Neural crest cell (in vitro differentiated cells): ENCODE data around the gene PRR29. TPM values are rescaled to one million over a fixed set of nuclear protein-coding genes. Genes with fewer than 3 reads are reported as not detected.
A peak's percentile ranks its signal among the peaks of the same experiment; 100 is the strongest.
"Not testable (repeated sequence)": the region's sequence is repeated elsewhere in the genome, so short reads cannot be mapped to it uniquely, and the experiment has no call there.

Experiments
- DNase-seq: peaks from one replicate; pipeline ENCODE4 v3.0.0; 2021; ENCODE audit warnings: low read depth, mixed read lengths, low spot score
- H3K27ac Mint-ChIP-seq: one replicate; pipeline ENCODE4 v1.8.0; 2021; ENCODE audit warnings: mild to moderate bottlenecking, mixed read lengths; ENCODE audit not compliant: unreplicated experiment
- H3K27me3 Mint-ChIP-seq: 2 replicates; pipeline ENCODE4 v1.8.0; 2021; ENCODE audit warnings: low read depth, mild to moderate bottlenecking, mixed read lengths
- H3K36me3 Mint-ChIP-seq: 2 replicates; pipeline ENCODE4 v1.8.0; 2021; ENCODE audit warnings: low read depth, mild to moderate bottlenecking, mixed read lengths
- H3K4me1 Mint-ChIP-seq: 2 replicates; pipeline ENCODE4 v1.8.0; 2021; ENCODE audit warnings: mixed read lengths
- H3K4me3 Mint-ChIP-seq: one replicate; pipeline ENCODE4 v1.8.0; 2021; ENCODE audit warnings: mild to moderate bottlenecking, mixed read lengths
- H3K9me3 Mint-ChIP-seq: 2 replicates; pipeline ENCODE4 v1.8.0; 2021; ENCODE audit warnings: mixed read lengths
- CTCF ChIP-seq: fragments of 200-600 bp; sonication (generic); conservative IDR thresholded peaks from 2 replicates; pipeline ENCODE4 v1.5.0; 2021; ENCODE audit warnings: antibody characterized with exemption, mild to moderate bottlenecking
- total RNA-seq: library from RNA; stranded (reverse); gene quantifications from 2 replicates; pipeline ENCODE4 v1.2.1, GENCODE V29; 2021

Gene PRR29
- total RNA-seq, 1 donor from 2014 or later, result 0.82 TPM

DNA sequence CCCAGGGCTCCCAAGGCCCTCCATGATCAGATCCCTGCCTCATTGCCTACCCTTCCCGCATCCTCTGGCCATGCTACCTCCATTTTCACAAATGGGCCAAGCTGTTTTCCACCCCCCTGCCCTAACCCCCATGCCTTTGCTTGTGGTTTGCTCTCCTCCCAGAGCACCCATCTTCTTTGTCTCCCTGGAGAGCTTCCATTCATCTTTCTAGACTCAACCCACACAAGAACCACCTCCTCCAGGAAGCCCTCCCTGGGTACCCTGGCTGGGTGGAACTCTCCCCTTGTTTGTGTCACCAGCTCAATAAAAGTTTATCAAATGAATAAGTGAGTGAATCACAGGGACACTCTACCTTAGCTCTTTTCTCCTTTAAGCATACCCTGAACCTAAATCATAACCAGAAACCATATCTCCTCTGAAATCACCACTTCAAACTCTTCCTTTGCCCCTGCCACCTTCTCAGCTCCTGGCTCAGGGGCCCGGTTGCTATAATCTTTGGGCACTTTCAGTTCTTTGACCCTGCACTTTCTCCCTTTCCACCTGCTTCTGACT lies 22.5 kb upstream of the PRR29 start:
- Mint-ChIP-seq H3K36me3 (no peaks in the 10 kb centered on the region), H3K9me3 (no peaks in the 10 kb centered on the region), H3K4me1 (no peaks in the 10 kb centered on the region), H3K4me3 (no peak overlapping the region), H3K27me3 (peaks cover 14% of the 10 kb centered on the region), H3K27ac (no peak overlapping the region)
- DNase-seq, result no peak
- TF ChIP-seq CTCF, result no peak

DNA sequence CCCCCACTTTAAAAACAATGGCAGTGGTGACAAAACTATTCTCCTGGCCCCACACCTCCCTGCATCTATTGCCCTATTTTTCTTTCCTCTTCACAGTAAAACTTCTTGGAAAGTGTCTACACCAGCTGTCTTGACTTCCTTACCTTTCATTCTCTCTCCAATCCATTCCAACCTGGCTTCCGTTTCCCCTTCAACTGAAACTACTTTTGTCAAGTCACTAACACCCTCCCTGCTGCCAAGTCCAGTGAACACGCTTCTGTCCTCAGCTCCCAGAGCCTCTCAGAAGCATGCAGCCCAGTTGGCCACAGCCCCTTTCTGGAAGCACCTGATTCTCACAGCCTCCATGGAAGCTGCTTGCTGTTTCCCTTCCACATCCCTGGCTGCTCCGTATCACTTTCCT lies 21.4 kb upstream of the PRR29 start:
- no peak overlapping the region for H3K27ac Mint-ChIP-seq
- no peaks in the 10 kb centered on the region for H3K36me3 Mint-ChIP-seq

GRCh38 chr17:63978272-63979200 lies 19.6 kb upstream of the PRR29 start:
- no peak for TF ChIP-seq CTCF
- Mint-ChIP-seq H3K27me3 (peaks cover 14% of the 10 kb centered on the region), H3K9me3 (peaks cover 8% of the 10 kb centered on the region), H3K27ac (no peak overlapping the region), H3K36me3 (peaks cover 8% of the 10 kb centered on the region), H3K4me1 (no peaks in the 10 kb centered on the region), H3K4me3 (no peak overlapping the region)
- no peak for DNase-seq

More for the DNA sequence above, 21.4 kb upstream of the PRR29 start:
- no peak for DNase-seq
- no peak for TF ChIP-seq CTCF
- no peaks in the 10 kb centered on the region for H3K4me1 Mint-ChIP-seq
- H3K9me3 Mint-ChIP-seq, result no peaks in the 10 kb centered on the region
- H3K4me3 Mint-ChIP-seq, result no peak overlapping the region
- H3K27me3 Mint-ChIP-seq, result peaks cover 14% of the 10 kb centered on the region

DNA sequence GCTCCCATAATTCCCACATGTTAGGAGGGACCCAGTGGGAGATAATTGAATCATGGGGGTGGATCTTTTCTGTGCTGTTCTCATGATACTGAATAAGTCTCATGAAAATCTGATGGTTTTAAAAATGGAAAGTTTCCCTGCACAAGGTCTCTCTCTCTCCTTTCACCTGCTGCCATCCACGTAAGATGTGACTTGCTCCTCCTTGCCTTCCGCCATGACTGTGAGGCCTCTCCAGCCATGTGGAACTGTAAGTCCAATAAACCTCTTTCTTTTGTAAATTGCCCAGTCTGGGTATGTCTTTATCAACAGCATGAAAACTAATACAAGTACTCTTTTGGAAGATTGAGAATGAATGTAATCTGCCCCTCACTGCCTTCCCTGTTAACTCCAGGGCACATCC lies 15.5 kb upstream of the PRR29 start:
- DNase-seq, H3K4me3 Mint-ChIP-seq, H3K36me3 Mint-ChIP-seq, H3K4me1 Mint-ChIP-seq, H3K27me3 Mint-ChIP-seq, H3K9me3 Mint-ChIP-seq: not testable (repeated sequence)
- H3K27ac Mint-ChIP-seq, result peak overlapping the region; percentile 46

DNA sequence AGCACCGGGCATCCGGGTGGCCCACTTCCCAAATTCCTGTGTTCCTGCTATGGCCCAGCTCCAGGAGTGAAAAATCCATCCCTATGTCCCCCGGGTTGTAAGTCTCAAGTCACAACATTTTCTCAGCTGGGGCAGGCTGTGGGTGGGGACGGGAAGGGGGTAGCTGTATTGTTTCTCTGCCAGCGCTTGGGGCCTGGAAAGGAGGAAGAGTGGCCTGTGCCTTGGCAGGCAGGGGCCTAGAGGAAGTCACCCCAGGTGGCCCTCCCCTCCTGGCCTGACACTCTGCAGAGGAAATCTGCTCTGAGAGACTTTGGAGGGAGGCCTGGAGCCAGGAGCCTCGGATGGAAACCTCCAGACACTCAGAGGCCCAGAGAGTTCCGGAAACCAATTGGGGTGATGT lies 14.8 kb upstream of the PRR29 start:
- TF ChIP-seq CTCF, result no peak
- H3K27ac Mint-ChIP-seq, result no peak overlapping the region
- peaks cover 8% of the 10 kb centered on the region for H3K36me3 Mint-ChIP-seq
- H3K27me3 Mint-ChIP-seq, result no peaks in the 10 kb centered on the region
- peaks cover 8% of the 10 kb centered on the region for H3K9me3 Mint-ChIP-seq
- H3K4me1 Mint-ChIP-seq, result peaks cover 5% of the 10 kb centered on the region
- DNase-seq, result no peak
- no peak overlapping the region for H3K4me3 Mint-ChIP-seq

DNA sequence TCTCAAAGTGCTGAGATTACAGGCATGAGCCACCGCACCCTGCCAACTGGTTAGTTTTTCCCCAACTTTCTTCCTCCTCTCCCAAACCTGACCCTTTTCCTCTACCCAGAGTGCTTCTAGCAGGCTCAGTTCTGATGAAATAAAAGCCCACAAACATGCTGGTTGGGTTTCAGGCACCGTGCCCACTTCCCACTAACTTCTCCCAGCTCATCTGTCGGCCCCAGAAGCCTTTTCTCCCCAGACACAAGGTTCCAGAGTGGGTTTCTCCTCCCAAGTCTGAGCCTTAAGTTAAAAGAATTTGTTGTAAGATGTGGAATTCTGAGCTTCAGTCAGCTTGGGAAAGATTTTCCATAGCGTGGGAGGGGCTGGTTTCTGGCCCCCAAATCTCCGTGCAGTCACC lies 13.9 kb upstream of the PRR29 start:
- H3K36me3 Mint-ChIP-seq, result peaks cover 8% of the 10 kb centered on the region
- DNase-seq, result no peak
- H3K4me1 Mint-ChIP-seq, result peaks cover 5% of the 10 kb centered on the region
- no peak overlapping the region for H3K27ac Mint-ChIP-seq
- H3K4me3 Mint-ChIP-seq, result no peak overlapping the region
- peaks cover 8% of the 10 kb centered on the region for H3K9me3 Mint-ChIP-seq
- no peaks in the 10 kb centered on the region for H3K27me3 Mint-ChIP-seq
- TF ChIP-seq CTCF, result no peak
